AG04449 (cell line): Measurements from ENCODE around the gene USP25.
A peak's percentile ranks its signal among the peaks of the same experiment; 100 is the strongest.

Source experiments
- CTCF ChIA-PET: fragments of 350-600 bp; formaldehyde crosslinking; extraction: SDS; loops from one replicate; lab custom pipeline; 2021; ENCODE audit warnings: antibody characterized with exemption; lab: Yijun Ruan, JAX
- POLR2A ChIA-PET: fragments of 400-600, 350-600 bp; formaldehyde crosslinking; extraction: SDS; loops from one replicate; lab custom pipeline; 2020; ENCODE audit warnings: antibody characterized with exemption, inconsistent platforms; lab: Yijun Ruan, JAX
- DNase-seq: peaks from one replicate; pipeline ENCODE4 v3.0.0-alpha.2; 2010; ENCODE audit warnings: low read depth, low spot score
- H3K4me3 ChIP-seq: 2 replicates; pipeline ENCODE4 v1.5.1; 2011; ENCODE audit warnings: low read depth, mild to moderate bottlenecking, control low read depth, low read length
- CTCF ChIP-seq: IDR thresholded peaks from one replicate; pipeline ENCODE4 v1.5.1; 2011; ENCODE audit warnings: mild to moderate bottlenecking, moderate library complexity, low read length, control low read depth, inconsistent platforms; ENCODE audit not compliant: insufficient read depth; ENCODE audit errors: missing control alignments

The USP25 gene, protein sequence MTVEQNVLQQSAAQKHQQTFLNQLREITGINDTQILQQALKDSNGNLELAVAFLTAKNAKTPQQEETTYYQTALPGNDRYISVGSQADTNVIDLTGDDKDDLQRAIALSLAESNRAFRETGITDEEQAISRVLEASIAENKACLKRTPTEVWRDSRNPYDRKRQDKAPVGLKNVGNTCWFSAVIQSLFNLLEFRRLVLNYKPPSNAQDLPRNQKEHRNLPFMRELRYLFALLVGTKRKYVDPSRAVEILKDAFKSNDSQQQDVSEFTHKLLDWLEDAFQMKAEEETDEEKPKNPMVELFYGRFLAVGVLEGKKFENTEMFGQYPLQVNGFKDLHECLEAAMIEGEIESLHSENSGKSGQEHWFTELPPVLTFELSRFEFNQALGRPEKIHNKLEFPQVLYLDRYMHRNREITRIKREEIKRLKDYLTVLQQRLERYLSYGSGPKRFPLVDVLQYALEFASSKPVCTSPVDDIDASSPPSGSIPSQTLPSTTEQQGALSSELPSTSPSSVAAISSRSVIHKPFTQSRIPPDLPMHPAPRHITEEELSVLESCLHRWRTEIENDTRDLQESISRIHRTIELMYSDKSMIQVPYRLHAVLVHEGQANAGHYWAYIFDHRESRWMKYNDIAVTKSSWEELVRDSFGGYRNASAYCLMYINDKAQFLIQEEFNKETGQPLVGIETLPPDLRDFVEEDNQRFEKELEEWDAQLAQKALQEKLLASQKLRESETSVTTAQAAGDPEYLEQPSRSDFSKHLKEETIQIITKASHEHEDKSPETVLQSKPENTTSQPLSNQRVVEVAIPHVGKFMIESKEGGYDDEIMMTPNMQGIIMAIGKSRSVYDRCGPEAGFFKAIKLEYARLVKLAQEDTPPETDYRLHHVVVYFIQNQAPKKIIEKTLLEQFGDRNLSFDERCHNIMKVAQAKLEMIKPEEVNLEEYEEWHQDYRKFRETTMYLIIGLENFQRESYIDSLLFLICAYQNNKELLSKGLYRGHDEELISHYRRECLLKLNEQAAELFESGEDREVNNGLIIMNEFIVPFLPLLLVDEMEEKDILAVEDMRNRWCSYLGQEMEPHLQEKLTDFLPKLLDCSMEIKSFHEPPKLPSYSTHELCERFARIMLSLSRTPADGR

GRCh38 chr21:15729674-15730483 is at the start of gene USP25:
TSS of gene USP25 (plus strand) at chr21:15729982. CDS start at chr21:15730394, 412 bp downstream.
- TF ChIP-seq CTCF: peak; percentile 25
- CTCF ChIA-PET: interaction anchor here (1.0 to 1.3 kb wide), 3 partner anchors 14 to 46 kb away, joined by 3 to 4 read pairs (median 3); no protein-coding TSS in a partner anchor
- peak within 1 kb of the TSS; percentile 78 for H3K4me3 ChIP-seq
- POLR2A ChIA-PET: no interaction called here
- no peak for DNase-seq

DNA sequence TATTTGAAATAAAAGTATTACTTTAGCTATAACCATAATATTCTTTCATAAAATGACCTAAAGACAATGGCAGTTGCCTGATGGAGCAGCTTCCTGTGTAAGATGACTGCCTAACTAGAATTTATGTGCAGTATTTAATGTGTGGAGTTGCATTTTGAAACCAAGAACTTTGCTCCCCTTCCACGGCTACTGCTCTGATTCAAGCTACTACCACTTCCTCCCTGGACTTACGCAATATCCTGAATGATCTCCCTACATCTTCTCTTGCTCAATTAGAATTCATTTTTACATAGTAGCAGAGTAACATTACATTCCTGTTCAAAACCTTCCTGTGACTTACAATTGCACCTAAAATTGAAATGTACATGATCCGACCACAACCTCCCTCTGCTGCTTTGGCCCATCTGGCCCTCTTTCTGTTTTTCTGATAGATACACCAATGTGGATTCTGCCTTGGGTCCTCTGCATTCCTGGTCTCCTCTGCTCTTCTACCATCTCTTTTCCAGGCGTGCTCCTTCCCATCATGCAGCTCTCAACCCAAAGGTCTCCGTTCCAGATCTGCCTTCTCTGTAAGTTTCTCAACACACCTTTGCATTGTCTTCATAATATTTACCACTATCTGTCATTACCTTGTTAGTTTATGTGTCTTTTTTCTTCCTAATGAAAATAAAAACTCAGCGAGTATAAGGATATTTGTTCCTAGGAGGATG is 47.4 kb upstream of the USP25 start:
- no peak overlapping the region for H3K4me3 ChIP-seq
- CTCF ChIA-PET: no interaction called here
- POLR2A ChIA-PET: no interaction called here
- peak; percentile 34 for DNase-seq
- TF ChIP-seq CTCF: no peak

- H3K4me3 ChIP-seq: no peak overlapping the region
- DNase-seq: no peak
- ChIA-PET CTCF (no interaction called here), POLR2A (no interaction called here)
- no peak for TF ChIP-seq CTCF
Measured at GRCh38 chr21:15682977-15683376, 46.8 kb upstream of the USP25 start.

DNA sequence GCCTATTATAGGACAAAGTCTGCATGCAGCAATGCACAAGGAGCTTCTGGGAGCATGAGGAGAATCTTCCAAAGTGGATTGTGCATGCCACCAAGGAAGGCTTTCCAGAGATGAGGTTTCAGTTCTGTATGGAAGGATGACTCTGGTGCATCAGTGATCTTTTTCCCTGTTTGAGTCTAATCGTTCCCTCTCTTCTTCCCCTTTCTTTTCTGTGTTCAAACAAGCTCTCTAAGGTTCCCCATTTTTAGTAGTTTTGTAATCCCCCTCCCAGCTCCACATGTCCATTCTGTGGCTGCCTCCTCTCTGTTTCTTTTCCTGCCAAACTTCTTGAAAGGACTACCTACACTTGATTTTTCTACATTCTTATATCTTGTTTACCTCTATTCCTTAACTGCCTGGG is 43.3 kb upstream of the USP25 start:
- ChIA-PET CTCF (no interaction called here), POLR2A (no interaction called here)
- DNase-seq: no peak
- H3K4me3 ChIP-seq: no peak overlapping the region
- no peak for TF ChIP-seq CTCF

DNA sequence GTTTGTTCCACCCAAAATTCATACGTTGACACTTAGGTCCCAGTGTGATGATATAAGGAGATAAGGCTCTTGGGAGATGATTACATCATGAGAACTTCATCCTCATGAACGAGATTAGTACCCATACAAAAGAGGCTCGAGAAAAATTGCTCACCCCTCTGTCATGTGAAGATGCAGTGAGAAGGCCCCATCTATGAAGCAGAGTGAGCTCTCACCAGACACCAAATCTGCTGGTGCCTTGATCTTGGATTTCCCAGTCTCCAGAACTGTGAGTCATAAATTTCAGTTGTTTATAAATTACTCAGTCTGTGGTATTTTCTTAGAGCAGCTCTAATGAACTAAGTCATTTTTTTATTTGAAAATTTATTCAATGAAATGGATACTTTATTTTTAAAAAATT is 42.6 kb upstream of the USP25 start:
- TF ChIP-seq CTCF: no peak
- no peak overlapping the region for H3K4me3 ChIP-seq
- CTCF ChIA-PET: no interaction called here
- no peak for DNase-seq
- POLR2A ChIA-PET: no interaction called here
